Activated B cell treated with CpG ODN at 0.5 μM for 24 hours (primary cell): Measurements from ENCODE around the gene SMARCA4. TPM values are rescaled to one million over a fixed set of nuclear protein-coding genes. Genes with fewer than 3 reads are reported as not detected.

Experiments used
- ATAC-seq: fragments of 200-7000 bp; cut with Tn5 transposase; one replicate; pipeline ENCODE4 v1.10.0; 2021; ENCODE audit warnings: low read depth, mild to moderate bottlenecking, moderate library complexity
- CTCF ChIA-PET: fragments of 350-600 bp; sonication (Branson Sonifier 250); formaldehyde crosslinking; loops from one replicate; lab custom pipeline; 2021; ENCODE audit warnings: antibody characterized with exemption; lab: Charles Lee
- POLR2A ChIA-PET: fragments of 350-600 bp; sonication (Branson Sonifier 250); formaldehyde crosslinking; loops from one replicate; lab custom pipeline; 2021; ENCODE audit warnings: antibody characterized with exemption; lab: Charles Lee
- DNase-seq: peaks from one replicate; pipeline ENCODE4 v3.0.0; 2022
- H3K27ac Mint-ChIP-seq: one replicate; pipeline ENCODE4 v1.8.0; 2020; ENCODE audit warnings: mixed read lengths
- H3K27me3 Mint-ChIP-seq: one replicate; pipeline ENCODE4 v1.8.0; 2021; ENCODE audit warnings: mixed read lengths
- H3K36me3 Mint-ChIP-seq: one replicate; pipeline ENCODE4 v1.8.0; 2021; ENCODE audit warnings: low read depth, mixed read lengths
- H3K4me1 Mint-ChIP-seq: one replicate; pipeline ENCODE4 v1.8.0; 2021; ENCODE audit warnings: mixed read lengths
- H3K4me3 Mint-ChIP-seq: one replicate; pipeline ENCODE4 v1.8.0; 2020; ENCODE audit warnings: mild to moderate bottlenecking, mixed read lengths
- H3K9me3 Mint-ChIP-seq: one replicate; pipeline ENCODE4 v1.8.0; 2020; ENCODE audit warnings: mixed read lengths
- CTCF ChIP-seq: fragments of 200-600 bp; IDR thresholded peaks from one replicate; pipeline ENCODE4 v1.8.0; 2022; ENCODE audit warnings: antibody characterized with exemption, mild to moderate bottlenecking
- intact Hi-C: fragments of 100-400 bp; cut with micrococcal nuclease; formaldehyde crosslinking; loops from one replicate; pipeline ENCODE4 v1.15.1; 2024
- total RNA-seq: library from RNA; stranded (reverse); gene quantifications from 2 replicates; pipeline ENCODE4 v1.2.3, GENCODE V29; 2022

The SMARCA4 gene
- total RNA-seq, 1 donor from 2014 or later = 93.6 TPM

GRCh38 chr19:11017275-11018035 is 56.6 kb downstream of the SMARCA4 start:
- Mint-ChIP-seq H3K4me3 (no peak overlapping the region), H3K9me3 (no peaks in the 10 kb centered on the region), H3K4me1 (no peaks in the 10 kb centered on the region), H3K36me3 (peaks cover 94% of the 10 kb centered on the region), H3K27me3 (no peaks in the 10 kb centered on the region), H3K27ac (no peak overlapping the region)
- intact Hi-C loops = no loop called here
- DNase-seq (no peak), ATAC-seq (no peak)
- ChIA-PET POLR2A (no interaction called here), CTCF (no interaction called here)
- TF ChIP-seq CTCF = no peak

GRCh38 chr19:11018179-11018578 is 57.3 kb downstream of the SMARCA4 start:
- no peaks in the 10 kb centered on the region for H3K9me3 Mint-ChIP-seq
- intact Hi-C loops = no loop called here
- ATAC-seq (no peak), DNase-seq (no peak)
- H3K36me3 Mint-ChIP-seq = peaks cover 92% of the 10 kb centered on the region
- H3K27ac Mint-ChIP-seq = no peak overlapping the region
- TF ChIP-seq CTCF = no peak
- H3K4me1 Mint-ChIP-seq = no peaks in the 10 kb centered on the region
- CTCF ChIA-PET = interaction anchor here (0.5 kb wide), 1 partner anchor 111 kb away, joined by 3 read pairs; no protein-coding TSS in a partner anchor
- no peaks in the 10 kb centered on the region for H3K27me3 Mint-ChIP-seq
- POLR2A ChIA-PET = no interaction called here
- no peak overlapping the region for H3K4me3 Mint-ChIP-seq

- H3K36me3 Mint-ChIP-seq = peaks cover 87% of the 10 kb centered on the region
- ChIA-PET POLR2A (no interaction called here), CTCF (no interaction called here)
- no peaks in the 10 kb centered on the region for H3K9me3 Mint-ChIP-seq
- ATAC-seq (no peak), DNase-seq (no peak)
- intact Hi-C loops = no loop called here
- TF ChIP-seq CTCF = no peak
- no peak overlapping the region for H3K27ac Mint-ChIP-seq
- H3K4me1 Mint-ChIP-seq = no peaks in the 10 kb centered on the region
- no peaks in the 10 kb centered on the region for H3K27me3 Mint-ChIP-seq
- H3K4me3 Mint-ChIP-seq = no peak overlapping the region
Observed at GRCh38 chr19:11018763-11019162, 57.9 kb downstream of the SMARCA4 start.

- Mint-ChIP-seq H3K4me3 (no peak overlapping the region), H3K27me3 (no peaks in the 10 kb centered on the region), H3K27ac (no peak overlapping the region), H3K4me1 (no peaks in the 10 kb centered on the region), H3K36me3 (peaks cover 86% of the 10 kb centered on the region), H3K9me3 (no peaks in the 10 kb centered on the region)
- DNase-seq (no peak), ATAC-seq (no peak)
- CTCF ChIA-PET = no interaction called here
- TF ChIP-seq CTCF = no peak
- POLR2A ChIA-PET = no interaction called here
- intact Hi-C loops = no loop called here
Observed at GRCh38 chr19:11019262-11019661, 58.4 kb downstream of the SMARCA4 start.

- POLR2A ChIA-PET = no interaction called here
- CTCF ChIA-PET = interaction anchor here (0.7 kb wide), 1 partner anchor 16 kb away, joined by 3 read pairs; no protein-coding TSS in a partner anchor
- Mint-ChIP-seq H3K36me3 (peaks cover 86% of the 10 kb centered on the region), H3K4me3 (no peak overlapping the region), H3K9me3 (no peaks in the 10 kb centered on the region), H3K27ac (no peak overlapping the region), H3K27me3 (no peaks in the 10 kb centered on the region), H3K4me1 (no peaks in the 10 kb centered on the region)
- intact Hi-C loops = no loop called here
- ATAC-seq (no peak), DNase-seq (no peak)
- no peak for TF ChIP-seq CTCF
Observed at GRCh38 chr19:11019824-11020223, 59.0 kb downstream of the SMARCA4 start.
